CD4-positive, CD25-positive, alpha-beta regulatory T cell (primary cell): ENCODE measurements around the gene PABPC1L. TPM values are rescaled to one million over a fixed set of nuclear protein-coding genes. Genes with fewer than 3 reads are reported as not detected.

Source experiments
- ATAC-seq, 2 donors: fragments of 150-1000 bp; cut with Tn5 transposase; one replicate each; pipeline ENCODE4 v1.10.0; 2021; ENCODE audit warnings: low read depth in 2 of 2, moderate number of reproducible peaks in 2 of 2, moderate library complexity in 1 of 2
- DNase-seq, 3 donors: peaks; one replicate each; pipeline versions ENCODE4 v3.0.0 to v3.0.0-alpha.2; 2012 to 2022; ENCODE audit warnings: mixed read lengths in 1 of 3
- H3K27ac ChIP-seq: one replicate; pipeline ENCODE4 v1.7.0; 2013; ENCODE audit warnings: mild to moderate bottlenecking, low read length; ENCODE audit not compliant: insufficient read depth, poor library complexity, severe bottlenecking
- H3K27me3 ChIP-seq: one replicate; pipeline ENCODE4 v1.7.0; 2013; ENCODE audit warnings: low read length; ENCODE audit not compliant: control insufficient read depth, insufficient read depth
- H3K36me3 ChIP-seq: one replicate; pipeline ENCODE4 v1.7.0; 2013; ENCODE audit warnings: mild to moderate bottlenecking, low read length, moderate library complexity; ENCODE audit not compliant: control insufficient read depth, insufficient read depth
- H3K4me1 ChIP-seq: 2 replicates; pipeline ENCODE4 v1.7.0; 2013; ENCODE audit warnings: mild to moderate bottlenecking, low read length; ENCODE audit not compliant: insufficient read depth, control insufficient read depth, poor library complexity, severe bottlenecking
- H3K4me3 ChIP-seq: one replicate; pipeline ENCODE4 v1.7.0; 2013; ENCODE audit warnings: low read depth, mild to moderate bottlenecking, low read length, moderate library complexity
- H3K9me3 ChIP-seq, 2 experiments: 1 replicate in 1 of 2; 2 replicates in 1 of 2; pipeline ENCODE4 v1.7.0; 2013; ENCODE audit warnings: low read length in 2 of 2, mild to moderate bottlenecking in 1 of 2, moderate library complexity in 1 of 2; ENCODE audit not compliant: control insufficient read depth in 2 of 2
- H3K27ac Mint-ChIP-seq, 3 donors: one replicate each; pipeline ENCODE4 v1.8.0; 2020 to 2022; ENCODE audit warnings: mild to moderate bottlenecking in 3 of 3, mixed read lengths in 3 of 3, moderate library complexity in 2 of 3
- H3K27me3 Mint-ChIP-seq: one replicate; pipeline ENCODE4 v1.8.0; 2022; ENCODE audit warnings: mild to moderate bottlenecking, mixed read lengths
- H3K36me3 Mint-ChIP-seq: one replicate; pipeline ENCODE4 v1.8.0; 2020; ENCODE audit warnings: mixed read lengths
- H3K4me1 Mint-ChIP-seq, 4 donors: one replicate each; pipeline ENCODE4 v1.8.0; 2020 to 2022; ENCODE audit warnings: mixed read lengths in 4 of 4, mild to moderate bottlenecking in 1 of 4
- H3K4me3 Mint-ChIP-seq, 4 donors: one replicate each; pipeline ENCODE4 v1.8.0; 2020 to 2022; ENCODE audit warnings: mild to moderate bottlenecking in 4 of 4, mixed read lengths in 4 of 4, moderate library complexity in 3 of 4
- H3K9me3 Mint-ChIP-seq, 7 donors: one replicate each; pipeline ENCODE4 v1.8.0; 2020 to 2022; ENCODE audit warnings: mixed read lengths in 7 of 7, mild to moderate bottlenecking in 3 of 7, moderate library complexity in 2 of 7
- polyA plus RNA-seq, 4 donors: library from polyadenylated mRNA; unstranded; fragments of 300-500 nt; fragmentation: Illumina TruSeq; gene quantifications; one replicate each; pipeline ENCODE4 v1.2.3, GENCODE V29; 2021
- total RNA-seq: library from RNA; stranded (reverse); gene quantifications from one replicate; pipeline ENCODE4 v1.2.3, GENCODE V29; 2022

Gene PABPC1L
- total and polyA plus RNA-seq, 5 donors from 2014 or later, result 0.12 to 66.1 (median 0.68) TPM; not detected in 2

GRCh38 chr20:44958276-44958675, 48.4 kb downstream of the PABPC1L start:
- H3K4me3 ChIP-seq, result peak overlapping the region; percentile 33
- peaks cover 27% of the 10 kb centered on the region for H3K4me1 ChIP-seq
- H3K27me3 ChIP-seq, result no peaks in the 10 kb centered on the region
- no peak for DNase-seq
- H3K36me3 Mint-ChIP-seq, result peaks cover 31% of the 10 kb centered on the region
- H3K9me3 Mint-ChIP-seq, result peaks cover 0 to 1% (median 0%) of the 10 kb centered on the region in 7 donors
- H3K4me1 Mint-ChIP-seq, result peaks cover 15 to 73% (median 45%) of the 10 kb centered on the region in 4 donors
- no peaks in the 10 kb centered on the region for H3K9me3 ChIP-seq
- peak overlapping the region; percentile 88 to 99 (median 98) for H3K4me3 Mint-ChIP-seq
- peak overlapping the region in 2 of 3 donors; percentile 10 to 95 for H3K27ac Mint-ChIP-seq
- no peaks in the 10 kb centered on the region for H3K27me3 Mint-ChIP-seq
- no peak for ATAC-seq
- peaks cover 36% of the 10 kb centered on the region for H3K36me3 ChIP-seq
- H3K27ac ChIP-seq, result no peak overlapping the region

- Mint-ChIP-seq H3K27me3 (no peaks in the 10 kb centered on the region), H3K4me3 (peak overlapping the region; percentile 88 to 99 (median 98)), H3K27ac (peak overlapping the region; percentile 91 to 97 (median 95)), H3K36me3 (peaks cover 22% of the 10 kb centered on the region), H3K4me1 (peaks cover 13 to 73% (median 45%) of the 10 kb centered on the region in 4 donors), H3K9me3 (peaks cover 0 to 1% (median 0%) of the 10 kb centered on the region in 7 donors)
- Histone ChIP-seq H3K27ac (no peak overlapping the region), H3K4me1 (peaks cover 27% of the 10 kb centered on the region), H3K4me3 (peak overlapping the region; percentile 82), H3K27me3 (no peaks in the 10 kb centered on the region), H3K9me3 (no peaks in the 10 kb centered on the region), H3K36me3 (peaks cover 27% of the 10 kb centered on the region)
- peak in 1 of 2 donors; percentile 2 for ATAC-seq
- no peak for DNase-seq
Measured at GRCh38 chr20:44959082-44959637, 49.3 kb downstream of the PABPC1L start.

GRCh38 chr20:44959638-44960102, 49.8 kb downstream of the PABPC1L start:
- H3K4me1 Mint-ChIP-seq, result peaks cover 10 to 71% (median 44%) of the 10 kb centered on the region in 4 donors
- peak; percentile 50 to 52 for ATAC-seq
- no peaks in the 10 kb centered on the region for H3K27me3 ChIP-seq
- no peaks in the 10 kb centered on the region for H3K9me3 ChIP-seq
- peak overlapping the region; percentile 88 to 99 (median 98) for H3K4me3 Mint-ChIP-seq
- peak overlapping the region; percentile 91 to 97 (median 95) for H3K27ac Mint-ChIP-seq
- H3K27ac ChIP-seq, result peak overlapping the region; percentile 68
- H3K27me3 Mint-ChIP-seq, result no peaks in the 10 kb centered on the region
- H3K4me3 ChIP-seq, result peak overlapping the region; percentile 82
- peak; percentile 22 to 67 (median 39) for DNase-seq
- peaks cover 27% of the 10 kb centered on the region for H3K4me1 ChIP-seq
- peaks cover 22% of the 10 kb centered on the region for H3K36me3 ChIP-seq
- peaks cover 0 to 1% (median 0%) of the 10 kb centered on the region in 7 donors for H3K9me3 Mint-ChIP-seq
- peaks cover 19% of the 10 kb centered on the region for H3K36me3 Mint-ChIP-seq

GRCh38 chr20:44960103-44960852, 50.4 kb downstream of the PABPC1L start, which contains the start of gene TOMM34:
TSS of gene TOMM34 (minus strand) at chr20:44960397. CDS start at chr20:44960333, 64 bp downstream.
- no peaks in the 10 kb centered on the region for H3K27me3 Mint-ChIP-seq
- H3K27ac Mint-ChIP-seq, result peak within 1 kb of the TSS; percentile 94 to 97 (median 95)

GRCh38 chr20:44961011-44961869, 51.4 kb downstream of the PABPC1L start:
- peak overlapping the region in 2 of 3 donors; percentile 32 to 94 for H3K27ac Mint-ChIP-seq
- H3K4me3 Mint-ChIP-seq, result peak overlapping the region; percentile 88 to 99 (median 98)
- H3K9me3 Mint-ChIP-seq, result peaks cover 0 to 1% (median 0%) of the 10 kb centered on the region in 7 donors
- H3K36me3 Mint-ChIP-seq, result peaks cover 3% of the 10 kb centered on the region
- Histone ChIP-seq H3K4me1 (peaks cover 37% of the 10 kb centered on the region), H3K9me3 (no peaks in the 10 kb centered on the region), H3K27ac (peak overlapping the region; percentile 68), H3K36me3 (peaks cover 6% of the 10 kb centered on the region), H3K4me3 (peak overlapping the region; percentile 82), H3K27me3 (no peaks in the 10 kb centered on the region)
- ATAC-seq, result no peak
- no peaks in the 10 kb centered on the region for H3K27me3 Mint-ChIP-seq
- DNase-seq, result no peak
- peaks cover 10 to 75% (median 53%) of the 10 kb centered on the region in 4 donors for H3K4me1 Mint-ChIP-seq

More at GRCh38 chr20:44960103-44960852, 50.4 kb downstream of the PABPC1L start, which contains the start of gene TOMM34:
- H3K27me3 ChIP-seq, result no peaks in the 10 kb centered on the region
- peaks cover 13% of the 10 kb centered on the region for H3K36me3 Mint-ChIP-seq
- no peaks in the 10 kb centered on the region for H3K9me3 ChIP-seq
- H3K9me3 Mint-ChIP-seq, result peaks cover 0 to 1% (median 0%) of the 10 kb centered on the region in 7 donors
- peak within 1 kb of the TSS; percentile 82 for H3K4me3 ChIP-seq
- H3K36me3 ChIP-seq, result peaks cover 16% of the 10 kb centered on the region
- DNase-seq (peak; percentile 91 to 95 (median 91)), ATAC-seq (peak; percentile 94 to 95)
- peak within 1 kb of the TSS; percentile 88 to 99 (median 98) for H3K4me3 Mint-ChIP-seq
- peaks cover 10 to 71% (median 46%) of the 10 kb centered on the region in 4 donors for H3K4me1 Mint-ChIP-seq
- peak within 1 kb of the TSS; percentile 68 for H3K27ac ChIP-seq
- peaks cover 29% of the 10 kb centered on the region for H3K4me1 ChIP-seq

- H3K27ac Mint-ChIP-seq, result no peak overlapping the region
- H3K4me3 ChIP-seq, result no peak overlapping the region
- peaks cover 10 to 70% (median 52%) of the 10 kb centered on the region in 4 donors for H3K4me1 Mint-ChIP-seq
- H3K4me3 Mint-ChIP-seq, result peak overlapping the region in 2 of 4 donors; percentile 24 to 88
- H3K36me3 Mint-ChIP-seq, result peaks cover 6% of the 10 kb centered on the region
- ATAC-seq (no peak), DNase-seq (no peak)
- H3K9me3 Mint-ChIP-seq, result peaks cover 0 to 1% (median 0%) of the 10 kb centered on the region in 7 donors
- H3K36me3 ChIP-seq, result peaks cover 3% of the 10 kb centered on the region
- no peaks in the 10 kb centered on the region for H3K9me3 ChIP-seq
- H3K27ac ChIP-seq, result no peak overlapping the region
- H3K27me3 ChIP-seq, result no peaks in the 10 kb centered on the region
- no peaks in the 10 kb centered on the region for H3K27me3 Mint-ChIP-seq
- H3K4me1 ChIP-seq, result peaks cover 37% of the 10 kb centered on the region
Measured at GRCh38 chr20:44961870-44962267, 52.0 kb downstream of the PABPC1L start.

- H3K4me3 ChIP-seq, result no peak overlapping the region
- Mint-ChIP-seq H3K9me3 (peaks cover 0 to 1% (median 0%) of the 10 kb centered on the region in 7 donors), H3K36me3 (peaks cover 10% of the 10 kb centered on the region), H3K4me1 (peaks cover 10 to 63% (median 50%) of the 10 kb centered on the region in 4 donors), H3K27ac (no peak overlapping the region), H3K4me3 (peak overlapping the region in 3 of 4 donors; percentile 34 to 71 (median 46)), H3K27me3 (no peaks in the 10 kb centered on the region)
- H3K27me3 ChIP-seq, result no peaks in the 10 kb centered on the region
- peaks cover 3% of the 10 kb centered on the region for H3K36me3 ChIP-seq
- no peaks in the 10 kb centered on the region for H3K9me3 ChIP-seq
- no peak overlapping the region for H3K27ac ChIP-seq
- no peak for DNase-seq
- peaks cover 40% of the 10 kb centered on the region for H3K4me1 ChIP-seq
- no peak for ATAC-seq
Measured at GRCh38 chr20:44962483-44962882, 52.6 kb downstream of the PABPC1L start.
